NCI-H187 (cell line): Measurements from ENCODE around the gene CACNA1F.

Experiments used
- DNase-seq, 2 experiments: peaks; one replicate each; lab custom pipeline; 2025; lab: John Stamatoyannopoulos, UW

The CACNA1F gene

DNA sequence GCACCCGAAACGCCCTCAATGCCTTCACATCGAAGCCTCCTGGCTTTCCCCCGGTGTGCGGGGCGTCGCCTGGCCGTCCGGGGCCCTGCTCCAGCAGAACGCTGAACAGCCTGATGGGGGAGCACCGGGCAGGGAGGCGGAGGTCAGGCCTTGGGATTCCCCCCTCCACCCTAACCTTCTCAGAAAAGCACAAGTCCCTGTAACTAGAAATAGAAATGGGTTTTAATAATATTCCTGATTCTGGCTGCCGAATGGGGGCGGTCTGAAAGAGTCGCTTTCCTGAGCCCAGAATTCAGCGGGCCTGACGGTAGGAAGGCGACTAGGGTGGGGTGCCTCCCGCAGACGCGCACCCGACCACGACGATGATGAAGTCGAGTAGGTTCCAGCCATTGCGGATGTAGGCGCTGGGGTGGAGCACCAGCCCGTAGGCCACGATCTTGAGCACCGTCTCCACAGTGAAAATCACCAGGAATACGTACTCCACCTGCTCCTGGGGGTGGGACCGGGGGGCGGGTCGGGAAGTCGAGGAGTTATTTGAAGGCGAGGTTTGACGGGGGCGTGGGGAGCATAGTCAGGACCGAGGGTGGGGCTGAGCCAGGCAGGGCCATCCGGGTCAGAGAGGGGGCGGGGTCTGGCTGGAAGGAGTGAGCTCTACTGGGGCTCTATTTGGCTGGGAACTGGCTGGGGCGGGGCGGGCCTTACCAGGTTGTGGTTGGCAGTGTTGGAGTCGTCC is 2.5 kb downstream of the CACNA1F start:
- DNase-seq, result peak in 1 of 2 experiments; percentile 7

DNA sequence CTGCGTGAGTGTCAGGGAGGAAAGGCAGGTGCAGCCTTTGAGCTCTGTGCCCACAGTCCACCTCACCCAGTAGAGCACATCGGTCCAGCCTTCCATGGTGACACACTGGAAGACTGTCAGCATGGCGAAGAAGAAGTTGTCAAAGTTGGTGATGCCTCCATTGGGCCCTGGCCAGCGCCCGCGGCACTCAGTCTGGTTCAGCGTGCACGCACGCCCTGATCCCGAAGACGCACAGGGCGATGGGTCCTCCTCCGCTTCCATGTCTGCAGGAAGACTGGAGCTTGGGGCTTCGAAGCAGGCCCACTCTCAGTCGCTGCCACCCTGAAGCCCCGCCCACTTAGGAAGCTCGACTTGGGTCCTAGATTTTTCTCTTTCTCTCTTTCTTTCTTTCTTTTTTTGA is 5.0 kb downstream of the CACNA1F start:
- DNase-seq, result no peak

DNA sequence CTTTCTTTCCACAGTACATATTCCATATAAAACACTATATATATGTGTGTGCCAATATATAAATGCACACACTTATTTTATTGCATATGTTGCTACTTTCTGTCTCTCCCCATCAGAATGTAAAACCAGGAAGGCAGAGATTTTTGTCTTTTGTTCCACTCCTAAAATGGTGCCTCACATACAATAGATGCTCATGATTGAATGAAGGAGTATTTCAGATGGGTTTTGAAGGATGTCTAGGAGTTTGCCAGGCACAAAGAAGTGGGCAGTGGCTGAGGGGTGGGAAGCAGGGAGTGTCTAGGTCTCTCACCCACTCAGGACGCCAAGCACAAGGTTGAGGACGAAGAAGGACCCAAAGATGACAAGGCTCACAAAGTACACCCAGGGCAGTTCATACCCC is 5.4 kb downstream of the CACNA1F start:
- DNase-seq, result no peak

DNA sequence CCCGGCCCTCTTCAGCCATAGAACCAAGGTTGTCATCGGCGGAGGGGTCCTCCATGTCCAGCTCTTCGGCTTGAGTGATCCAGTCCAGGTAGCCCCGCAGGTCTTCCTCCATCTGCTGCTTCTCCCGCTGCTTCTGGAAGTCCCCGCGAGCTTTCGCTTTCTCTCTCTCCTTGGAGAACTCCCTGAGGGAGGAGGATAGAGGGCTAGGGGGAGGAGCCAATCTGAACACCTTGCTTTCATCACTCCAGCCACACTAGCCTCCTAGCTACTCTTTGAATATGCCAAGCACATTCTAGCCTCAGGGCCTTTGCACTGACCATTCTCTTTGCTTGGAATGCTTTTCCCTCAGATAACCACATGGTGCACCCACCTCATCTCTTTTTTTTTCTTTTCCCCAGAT is 6.2 kb downstream of the CACNA1F start:
- no peak for DNase-seq

DNA sequence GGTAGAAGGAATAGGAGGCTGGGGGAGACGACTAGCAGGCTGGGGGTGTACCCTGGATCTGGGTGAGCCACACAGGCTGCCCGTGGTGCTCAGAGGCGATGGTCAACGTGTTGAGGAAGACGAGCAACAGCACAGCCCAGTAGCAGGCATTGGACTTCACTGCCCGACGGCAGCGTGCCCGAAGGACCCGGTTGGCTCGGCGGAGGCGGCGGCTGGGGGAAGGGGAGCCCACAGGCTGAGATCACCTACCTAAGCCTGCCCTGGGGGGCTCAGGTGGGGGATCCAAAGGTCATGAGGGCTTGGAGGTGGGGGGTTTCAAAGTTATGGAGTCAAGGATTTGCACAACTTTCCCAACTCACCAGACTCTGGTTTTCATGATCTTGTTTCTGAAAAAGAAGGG is 7.3 kb downstream of the CACNA1F start:
- DNase-seq, result no peak

DNA sequence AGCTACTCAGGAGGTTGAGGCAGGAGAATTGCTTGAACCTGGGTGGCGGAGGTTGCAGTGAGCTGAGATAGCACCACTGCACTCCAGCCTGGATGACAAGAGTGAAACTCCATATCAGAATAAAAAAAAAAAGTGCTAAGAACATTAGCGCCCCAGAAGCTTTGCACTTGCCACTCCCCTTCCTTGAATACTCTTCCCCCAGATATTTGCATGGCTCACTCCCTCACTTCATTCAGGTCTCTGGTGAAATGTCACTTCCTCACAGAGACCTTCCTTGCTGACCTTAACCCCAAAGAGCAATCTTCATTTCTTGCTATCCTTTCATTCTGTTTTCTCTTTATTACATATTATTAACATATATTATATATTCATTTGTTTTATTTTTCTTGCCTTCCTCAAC is 11.3 kb downstream of the CACNA1F start:
- no peak for DNase-seq

DNA sequence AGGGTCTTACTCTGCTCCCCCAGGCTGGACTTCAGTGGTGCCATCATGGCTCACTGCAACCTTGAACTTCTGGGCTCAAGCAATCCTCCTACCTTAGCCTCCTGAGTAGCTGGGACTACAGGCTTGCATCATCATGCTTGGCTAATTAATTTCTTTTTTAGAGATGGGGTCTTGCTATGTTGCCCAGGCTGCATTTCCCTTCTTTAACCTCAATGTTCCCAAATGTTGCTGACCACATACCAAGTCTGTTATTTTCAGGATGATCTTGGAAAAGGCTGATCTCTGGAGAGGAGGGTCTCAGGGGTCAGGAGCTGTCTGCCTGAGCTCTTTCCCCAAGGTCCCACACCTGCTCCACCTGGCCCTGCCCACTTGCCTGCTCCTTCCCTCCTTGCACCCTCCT is 13.0 kb downstream of the CACNA1F start:
- no peak for DNase-seq

DNA sequence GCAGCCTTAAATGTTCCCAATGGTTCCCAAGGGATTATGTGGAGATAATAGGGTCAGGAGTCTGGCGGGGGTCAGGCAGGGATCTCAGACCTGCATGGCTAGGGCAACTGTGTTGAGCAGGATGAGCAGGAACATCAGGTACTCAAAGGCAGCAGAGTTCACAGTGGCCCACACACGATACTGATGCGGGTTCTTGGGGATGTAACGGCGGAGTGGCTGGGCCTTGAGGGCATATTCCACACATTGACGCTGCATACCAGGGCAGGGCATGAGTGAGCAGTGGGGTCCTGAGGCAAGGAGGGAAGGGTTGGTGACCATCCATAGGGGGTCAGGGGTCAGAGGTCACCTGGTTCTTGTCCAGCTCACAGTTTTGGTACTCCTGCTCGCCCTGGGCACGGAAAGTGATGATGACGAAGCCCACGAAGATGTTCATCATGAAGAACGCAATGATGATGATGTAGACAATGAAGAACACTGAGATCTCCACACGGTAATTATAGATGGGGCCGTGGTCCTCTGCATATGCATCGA is 18.1 kb downstream of the CACNA1F start:
- DNase-seq, result no peak

DNA sequence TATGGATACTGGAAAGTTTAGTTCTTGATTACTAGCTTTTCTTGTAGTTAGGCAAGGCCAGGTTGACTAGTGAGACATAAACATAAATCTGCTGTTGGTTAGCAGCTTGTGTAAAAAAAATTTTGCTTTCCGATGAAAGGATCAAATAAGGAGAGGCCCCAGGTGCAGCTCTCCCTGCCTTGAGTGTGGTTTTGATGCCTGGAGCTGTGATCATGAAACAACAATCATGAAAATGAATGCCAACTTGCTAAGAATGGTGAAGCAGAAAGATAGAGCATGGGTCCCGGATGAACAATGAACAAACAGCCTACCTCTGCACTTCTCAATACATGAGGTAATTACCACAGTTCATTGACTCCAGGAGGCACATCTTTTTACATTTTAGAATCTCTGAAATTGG is 18.7 kb downstream of the CACNA1F start:
- no peak for DNase-seq

DNA sequence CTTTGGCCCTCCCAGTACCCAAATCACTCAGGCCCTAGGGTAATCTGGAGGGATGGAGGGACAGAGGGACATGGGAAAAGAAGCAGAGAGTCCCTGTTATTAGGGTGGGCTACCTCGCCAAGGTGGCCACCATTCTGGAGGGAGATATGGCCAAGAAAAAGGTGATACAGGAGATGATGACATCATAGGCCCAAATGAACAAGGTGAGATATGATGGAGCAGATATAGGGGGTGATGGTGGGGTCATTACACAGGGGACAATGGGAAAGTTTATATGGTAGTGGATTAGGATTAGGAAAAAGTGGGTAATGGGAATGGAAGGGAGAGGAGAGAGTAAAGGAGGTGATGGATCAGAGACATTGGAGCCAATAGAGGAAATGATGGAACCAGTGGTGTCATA is 20.3 kb downstream of the CACNA1F start:
- DNase-seq, result no peak

DNA sequence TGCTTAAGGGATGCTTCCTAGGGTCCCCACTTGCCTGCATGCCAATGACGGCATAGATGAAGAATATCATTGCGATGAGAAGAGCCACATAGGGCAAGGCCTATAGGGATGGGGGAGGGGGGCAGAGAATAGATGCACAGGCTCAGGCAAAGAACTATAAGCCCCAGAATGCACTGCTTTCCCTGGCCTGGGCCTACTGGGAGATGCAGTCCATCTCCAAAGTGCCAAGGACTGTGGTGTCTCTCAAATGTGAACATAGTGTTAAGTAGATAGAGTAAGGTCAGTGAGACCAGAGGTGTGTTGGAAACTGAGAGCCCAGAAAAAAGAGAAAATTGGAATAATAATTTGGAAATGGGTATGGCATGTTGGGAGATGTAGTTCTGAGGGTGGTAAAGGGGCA is 20.9 kb downstream of the CACNA1F start:
- DNase-seq, result no peak

DNA sequence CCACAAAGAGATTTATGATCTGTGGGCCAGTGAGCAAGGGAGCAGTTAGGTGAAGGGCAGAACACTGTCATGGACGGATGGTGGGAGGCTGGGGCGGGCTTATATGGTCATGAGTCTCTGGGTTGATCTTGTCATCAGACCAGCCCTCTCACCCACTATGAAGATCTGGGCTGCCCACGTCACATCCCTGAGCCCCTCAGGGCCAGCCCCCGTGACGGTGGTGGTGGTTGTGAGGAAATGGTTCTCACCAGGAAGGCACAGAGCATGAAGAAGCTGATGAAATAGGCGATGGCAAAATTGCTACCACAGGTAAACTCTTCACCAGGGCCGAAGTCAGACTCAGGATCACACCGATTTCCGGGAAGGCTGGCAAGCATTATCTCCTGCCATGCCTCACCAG is 22.1 kb downstream of the CACNA1F start:
- DNase-seq, result no peak

DNA sequence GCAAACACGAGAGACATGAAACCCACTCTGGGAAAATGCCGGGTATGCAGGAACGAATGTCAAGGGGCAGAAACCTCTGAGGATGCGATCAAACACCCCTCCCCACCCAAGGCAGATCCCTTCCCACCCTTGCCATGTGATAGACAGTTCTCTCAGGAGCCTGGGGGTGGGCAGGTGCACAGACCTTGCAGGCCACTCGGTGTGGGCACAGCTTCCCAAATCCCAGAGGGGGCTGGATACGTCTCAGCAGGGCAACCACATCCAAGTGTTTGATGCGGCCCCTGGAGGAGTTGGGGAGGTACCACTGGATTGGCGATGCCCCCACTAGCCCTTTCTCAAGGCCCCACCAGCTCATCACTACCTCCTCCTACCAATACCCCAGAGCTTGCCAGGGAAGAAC is 22.7 kb downstream of the CACNA1F start:
- DNase-seq, result no peak

DNA sequence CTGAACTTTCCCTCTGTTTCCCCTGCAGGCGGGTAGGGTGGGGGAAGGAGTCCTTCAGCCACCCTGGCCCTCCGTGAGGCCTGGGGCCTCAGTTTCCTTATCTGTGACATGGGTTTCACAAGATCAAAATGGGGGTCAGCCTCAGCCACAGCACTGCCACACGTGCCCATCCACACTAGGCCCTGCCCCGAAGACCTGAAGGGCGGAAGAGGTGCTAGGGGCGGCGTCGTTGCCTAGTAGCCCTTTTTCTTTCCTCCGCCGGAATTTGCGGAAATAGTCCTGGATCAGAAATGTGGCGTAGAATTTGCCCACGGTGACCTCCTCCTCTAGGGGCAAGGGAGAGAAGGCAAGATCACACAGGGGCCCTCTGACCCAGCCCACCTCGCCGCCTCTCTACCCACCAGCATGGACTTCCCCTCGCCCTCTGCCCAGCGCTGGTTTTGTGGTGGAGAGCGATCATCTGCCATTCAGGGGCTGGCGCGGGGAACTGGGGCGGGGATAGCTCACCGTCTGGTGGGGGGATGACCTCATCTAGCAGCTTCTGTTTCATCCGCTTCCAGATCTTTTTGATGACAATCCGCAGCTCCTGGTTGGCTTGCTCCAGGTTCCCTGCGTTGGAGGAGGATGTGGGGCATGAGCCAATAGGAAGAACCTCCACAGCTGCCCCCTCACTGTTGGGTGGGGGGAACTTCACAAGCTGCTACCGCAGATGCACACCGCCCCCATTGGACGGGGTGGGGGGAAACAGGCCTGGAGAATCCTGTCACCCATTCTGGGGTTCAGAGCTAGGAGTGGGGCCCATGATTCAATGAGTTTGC is 23.5 kb downstream of the CACNA1F start:
- DNase-seq, result no peak

DNA sequence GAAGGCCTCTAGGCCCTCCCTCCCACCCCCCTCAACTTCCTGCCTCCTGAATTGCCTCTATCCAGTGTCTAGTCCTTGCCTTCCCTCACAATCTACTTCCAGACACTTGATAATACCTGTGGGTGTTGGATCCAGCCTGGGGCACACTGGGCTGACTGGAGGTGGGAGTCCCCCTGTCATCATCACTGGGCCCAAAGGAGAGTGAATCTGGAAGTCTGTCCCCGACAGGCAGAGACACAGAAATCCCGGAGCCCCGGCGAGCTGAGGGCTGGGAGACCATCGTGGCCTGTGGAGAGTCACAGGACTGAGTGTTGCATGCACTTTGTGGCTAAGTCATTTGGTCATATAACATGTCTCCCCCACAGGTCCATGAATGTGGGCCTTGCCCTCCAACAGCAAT is 24.7 kb downstream of the CACNA1F start:
- DNase-seq, result no peak

DNA sequence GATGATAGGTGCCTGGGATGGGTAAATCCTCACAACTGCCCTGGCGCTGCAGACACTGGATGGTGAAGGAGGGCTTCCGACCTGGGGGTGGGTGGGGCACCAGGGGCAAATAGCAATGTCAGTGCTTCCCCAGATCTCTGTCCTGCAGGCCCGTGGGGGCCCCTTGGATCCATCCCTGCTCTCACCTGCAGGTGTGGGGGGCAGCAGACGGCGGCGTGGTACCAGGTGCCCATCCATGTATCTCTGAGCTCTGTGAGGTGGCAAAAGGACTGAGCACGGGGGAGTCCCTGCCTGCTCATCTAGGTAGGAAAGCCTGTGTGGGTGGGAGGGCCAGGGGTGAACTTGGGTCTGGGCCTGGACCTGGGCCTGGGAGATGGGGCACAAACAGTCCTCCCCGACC is 26.6 kb downstream of the CACNA1F start:
- DNase-seq, result no peak

DNA sequence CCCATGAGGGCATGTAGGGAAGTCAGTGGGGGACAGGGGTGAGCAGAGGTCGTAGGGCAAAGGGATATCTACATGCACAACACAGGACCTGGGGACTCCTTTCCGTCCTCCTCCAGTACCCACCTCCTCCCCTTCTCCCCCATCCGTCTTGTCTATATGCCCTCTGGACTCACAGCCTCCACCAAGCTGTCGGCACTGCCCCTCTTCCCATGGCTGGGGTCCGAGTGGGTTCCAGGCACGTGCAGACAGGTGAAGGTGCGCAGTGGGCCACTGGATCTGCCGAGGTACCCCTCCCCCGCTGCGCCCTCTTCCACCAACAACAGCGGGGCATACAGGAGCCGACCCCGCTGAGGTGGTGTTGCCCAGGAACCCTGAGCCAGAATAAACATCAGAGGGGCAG is 27.7 kb downstream of the CACNA1F start:
- no peak for DNase-seq

DNA sequence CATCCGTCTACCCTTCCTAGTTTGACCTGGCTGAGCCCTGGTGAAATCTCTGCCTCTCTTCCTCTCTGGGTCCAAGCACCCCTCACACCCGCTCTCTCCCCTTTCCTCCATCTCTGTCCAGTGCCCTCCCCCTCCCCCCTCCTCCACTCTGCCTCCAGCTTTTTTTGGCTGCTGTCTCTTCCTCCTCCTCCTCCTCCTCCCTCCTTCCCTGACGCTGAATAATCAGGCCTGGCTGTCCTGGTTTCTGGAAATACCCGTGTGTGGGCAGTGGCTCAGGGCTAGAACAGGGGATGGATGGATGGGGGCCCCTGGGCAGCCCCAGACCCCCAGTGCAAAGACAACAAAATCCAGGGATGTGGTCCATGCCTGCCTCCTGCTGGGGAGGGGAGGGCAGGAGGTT is 28.4 kb downstream of the CACNA1F start:
- DNase-seq, result no peak

DNA sequence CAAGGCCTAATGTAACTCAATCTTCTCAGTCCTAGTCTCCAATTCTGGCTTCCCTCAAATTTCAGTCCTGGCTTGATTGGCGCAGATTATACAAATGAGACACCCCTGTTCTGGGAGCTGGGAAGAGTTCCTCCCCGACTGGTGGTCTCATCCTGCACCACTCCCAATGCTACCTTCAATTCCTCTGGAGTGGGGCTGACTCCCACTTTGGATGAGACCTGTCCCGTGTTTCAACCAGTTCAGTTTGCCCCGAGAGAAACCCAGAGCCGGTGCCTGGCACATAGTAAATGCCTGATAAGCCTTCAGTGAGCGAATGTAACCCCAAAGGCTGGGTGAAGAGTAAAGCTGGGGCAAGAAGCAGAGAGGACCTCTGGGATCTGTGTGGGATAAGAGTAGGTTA is 29.1 kb downstream of the CACNA1F start:
- no peak for DNase-seq

DNA sequence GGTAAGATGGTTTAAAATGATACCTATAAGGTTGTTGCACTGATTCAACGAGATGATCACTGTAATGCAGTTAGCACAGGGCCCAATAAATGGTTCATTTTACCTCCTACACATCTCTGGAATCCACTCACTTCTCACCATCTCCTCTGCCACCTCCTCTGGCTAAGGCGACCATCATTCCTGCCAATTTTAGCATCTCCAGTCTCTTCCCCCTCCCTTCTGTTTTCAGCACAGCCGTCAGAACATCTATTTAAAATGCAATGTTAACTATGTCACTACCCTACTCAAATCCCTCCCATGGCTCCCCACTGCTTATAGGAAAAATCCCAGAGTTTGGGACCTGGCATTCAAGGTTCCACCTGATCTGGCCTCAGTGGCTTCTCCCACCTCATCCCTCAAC is 29.6 kb downstream of the CACNA1F start:
- DNase-seq, result no peak

DNA sequence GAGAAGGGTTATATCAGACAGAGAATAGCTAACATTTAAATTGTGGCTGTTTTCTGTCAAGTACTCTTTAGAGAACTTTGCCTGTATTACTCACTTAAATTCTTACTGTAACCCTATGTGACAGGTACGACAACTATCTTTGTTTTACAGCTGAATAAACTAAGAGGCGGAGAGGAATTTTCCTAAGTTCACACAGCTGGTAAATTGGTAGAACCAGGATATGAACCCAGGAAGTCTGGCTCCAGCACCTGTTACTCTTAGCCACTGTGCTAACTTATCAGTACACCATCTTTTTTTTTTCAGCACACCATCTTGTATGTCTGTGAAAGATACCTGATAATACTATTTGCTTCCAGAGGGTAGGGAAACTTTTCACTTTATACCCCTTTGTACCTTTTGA is 31.1 kb downstream of the CACNA1F start:
- DNase-seq, result no peak

DNA sequence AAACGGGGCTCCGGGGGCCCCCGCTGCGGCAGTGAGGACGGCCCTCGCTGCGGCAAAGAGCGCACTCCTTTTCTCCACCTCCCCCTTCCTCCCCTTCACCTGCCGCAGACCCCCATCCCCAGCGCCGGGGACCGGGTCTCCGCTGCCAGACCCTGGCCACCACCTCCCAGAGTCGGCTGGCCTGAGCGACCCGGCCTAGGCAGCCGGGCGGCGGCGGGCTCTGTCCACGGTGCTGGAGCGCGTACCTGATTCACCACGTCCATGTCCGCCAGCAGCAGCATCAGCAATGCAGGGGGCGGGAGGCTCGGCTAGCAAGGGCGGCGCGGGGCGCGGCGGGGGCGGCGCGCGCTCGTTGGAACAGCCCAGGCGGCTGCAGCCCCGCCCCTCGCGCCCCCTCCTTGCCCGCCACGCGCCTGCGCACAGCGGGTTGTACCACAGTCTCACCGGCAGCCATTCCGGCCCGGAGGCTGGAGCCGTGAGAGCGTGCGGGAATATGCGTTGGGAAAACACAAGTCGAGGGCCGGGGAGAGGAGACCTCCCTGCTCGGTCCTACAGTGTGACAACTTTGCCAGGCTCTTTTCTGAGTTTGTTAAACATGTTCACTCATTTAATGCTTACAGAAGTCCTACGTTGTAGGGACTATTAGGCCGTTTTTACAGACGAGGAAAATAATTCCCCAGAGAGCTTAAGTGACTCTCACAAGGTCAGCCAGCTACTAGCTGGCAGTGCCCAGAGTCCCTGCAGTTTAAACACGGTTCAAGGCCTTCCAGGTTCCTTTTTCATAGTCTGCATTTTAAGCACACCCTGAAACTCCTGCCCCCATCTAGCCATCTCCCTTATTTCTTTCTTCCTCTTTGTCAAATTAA is 33.0 kb downstream of the CACNA1F start, which contains the start of gene SYP:
Gene SYP, minus strand, starts transcription at position 288 of the 866 bp plus-strand sequence. Its CDS starts 7 bp downstream, at position 281.
- DNase-seq, result peak; percentile 6 to 7

DNA sequence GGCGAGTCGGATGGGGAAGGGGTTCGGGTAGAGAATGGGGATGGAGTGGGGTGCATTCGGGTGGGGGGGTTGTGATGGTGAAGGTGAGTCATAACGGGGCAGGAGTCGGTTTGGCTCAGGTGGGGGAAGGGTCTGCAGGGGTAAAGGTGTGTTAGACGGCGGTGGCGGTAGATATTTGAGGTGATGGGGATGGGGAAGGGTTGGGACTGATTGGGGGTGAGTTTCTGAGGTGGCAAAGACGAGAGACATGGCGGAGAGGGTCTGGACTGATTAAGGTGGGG is 33.9 kb downstream of the CACNA1F start:
- DNase-seq, result no peak
